NCI-H2227 treated with DMSO at 0.1 percent for 48 hours (cell line): Measurements from ENCODE around the gene MAPK1IP1L.
"Not testable (repeated sequence)": the region's sequence is repeated elsewhere in the genome, so short reads cannot be mapped to it uniquely, and the experiment has no call there.

Source experiments
- DNase-seq: peaks from one replicate; lab custom pipeline; 2025; lab: John Stamatoyannopoulos, UW

The MAPK1IP1L gene

GRCh38 chr14:55054098-55054497, 2.7 kb downstream of the MAPK1IP1L start:
- DNase-seq: no peak

GRCh38 chr14:55057919-55058318, 6.5 kb downstream of the MAPK1IP1L start:
- no peak for DNase-seq

- DNase-seq: no peak
These were observed 7.9 kb downstream of the MAPK1IP1L start for GRCh38 chr14:55059333-55059732.

- no peak for DNase-seq
These were observed 11.3 kb downstream of the MAPK1IP1L start for GRCh38 chr14:55062517-55063351.

GRCh38 chr14:55064896-55065295, 13.4 kb downstream of the MAPK1IP1L start:
- not testable (repeated sequence) for DNase-seq

GRCh38 chr14:55065411-55065810, 14.0 kb downstream of the MAPK1IP1L start:
- no peak for DNase-seq

GRCh38 chr14:55066223-55066622, 14.8 kb downstream of the MAPK1IP1L start:
- DNase-seq: no peak

GRCh38 chr14:55070981-55071411, 19.5 kb downstream of the MAPK1IP1L start:
- DNase-seq: no peak

- no peak for DNase-seq
These were observed 20.6 kb downstream of the MAPK1IP1L start for GRCh38 chr14:55071870-55072640.

- no peak for DNase-seq
These were observed 22.4 kb downstream of the MAPK1IP1L start for GRCh38 chr14:55073856-55074255.

GRCh38 chr14:55074662-55075061, 23.2 kb downstream of the MAPK1IP1L start:
- DNase-seq: no peak

GRCh38 chr14:55075628-55076175, 24.3 kb downstream of the MAPK1IP1L start:
- no peak for DNase-seq

GRCh38 chr14:55077170-55078151, 26.0 kb downstream of the MAPK1IP1L start:
- DNase-seq: no peak

GRCh38 chr14:55079961-55080360, 28.5 kb downstream of the MAPK1IP1L start:
- DNase-seq: not testable (repeated sequence)

GRCh38 chr14:55084401-55085059, 33.1 kb downstream of the MAPK1IP1L start:
- no peak for DNase-seq

- no peak for DNase-seq
These were observed 33.7 kb downstream of the MAPK1IP1L start for GRCh38 chr14:55085060-55085660.

- DNase-seq: no peak
These were observed 35.5 kb downstream of the MAPK1IP1L start for GRCh38 chr14:55086938-55087337.

- no peak for DNase-seq
These were observed 36.9 kb downstream of the MAPK1IP1L start for GRCh38 chr14:55088356-55088755.

GRCh38 chr14:55092341-55092740, 40.9 kb downstream of the MAPK1IP1L start:
- DNase-seq: no peak

- DNase-seq: peak; percentile 29
These were observed 43.1 kb downstream of the MAPK1IP1L start for GRCh38 chr14:55094292-55095157.
